HG02884 (cell line): ENCODE measurements around the gene LRP3.

Experiments used
- ATAC-seq: cut with Tn5 transposase; IDR thresholded peaks from one replicate; pipeline ENCODE4 v1.9.1; 2021; ENCODE audit warnings: mild to moderate bottlenecking, moderate library complexity; ENCODE audit not compliant: unreplicated experiment

The LRP3 gene

DNA sequence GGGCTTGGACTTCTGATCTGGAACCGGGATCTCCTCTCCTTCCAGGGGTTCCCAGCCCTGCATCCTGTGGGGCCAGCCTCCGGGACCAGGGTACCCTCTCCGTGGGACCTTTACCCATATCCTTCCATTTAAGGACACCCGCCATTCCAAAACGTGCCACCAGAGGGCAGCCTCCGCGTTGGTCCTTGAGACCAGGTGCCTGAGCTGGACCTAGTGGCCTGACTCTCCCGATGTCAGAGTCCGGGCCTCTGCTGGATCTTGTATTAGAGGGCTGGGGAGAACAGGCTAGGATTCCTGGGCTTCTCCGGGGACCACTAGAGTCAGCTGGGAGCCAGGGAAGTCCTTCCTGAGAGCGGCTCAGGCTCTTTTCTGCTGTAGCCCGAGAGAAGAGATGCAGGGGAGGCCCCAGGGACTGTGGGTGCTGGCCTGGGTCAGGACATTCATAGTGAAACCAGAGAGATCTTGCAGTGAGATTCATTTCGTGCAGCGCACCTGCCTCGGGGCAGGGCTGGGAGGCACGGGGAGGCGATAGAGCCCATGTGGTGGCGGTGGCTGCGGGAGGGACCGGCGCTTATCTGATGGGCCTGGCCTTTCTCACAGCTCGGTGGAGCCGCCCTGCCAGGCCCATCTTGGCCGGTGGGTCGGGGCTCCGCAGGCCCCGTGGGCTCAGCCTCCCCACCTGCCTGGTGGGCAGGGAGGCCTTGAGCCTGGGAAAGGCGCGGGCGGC is 41.3 kb downstream of the LRP3 start:
- peak; percentile 93 for ATAC-seq

DNA sequence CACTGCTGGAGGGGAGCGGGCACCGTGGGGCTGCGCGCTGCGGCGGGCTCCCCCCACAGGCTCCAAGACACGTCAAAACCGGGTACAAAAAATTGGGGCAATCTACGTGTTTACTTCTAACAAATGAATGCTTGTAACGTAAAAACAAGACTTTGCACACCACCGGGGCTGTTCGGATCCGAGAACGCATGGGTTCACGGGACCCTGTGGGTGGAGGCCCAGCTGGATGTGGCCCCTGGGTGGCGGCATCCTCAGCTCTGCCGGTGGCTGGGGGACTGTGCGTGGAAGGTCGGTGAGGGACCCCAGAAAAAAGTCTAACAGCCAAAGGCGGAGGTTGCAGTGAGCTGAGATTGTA is 41.8 kb downstream of the LRP3 start:
- no peak for ATAC-seq

DNA sequence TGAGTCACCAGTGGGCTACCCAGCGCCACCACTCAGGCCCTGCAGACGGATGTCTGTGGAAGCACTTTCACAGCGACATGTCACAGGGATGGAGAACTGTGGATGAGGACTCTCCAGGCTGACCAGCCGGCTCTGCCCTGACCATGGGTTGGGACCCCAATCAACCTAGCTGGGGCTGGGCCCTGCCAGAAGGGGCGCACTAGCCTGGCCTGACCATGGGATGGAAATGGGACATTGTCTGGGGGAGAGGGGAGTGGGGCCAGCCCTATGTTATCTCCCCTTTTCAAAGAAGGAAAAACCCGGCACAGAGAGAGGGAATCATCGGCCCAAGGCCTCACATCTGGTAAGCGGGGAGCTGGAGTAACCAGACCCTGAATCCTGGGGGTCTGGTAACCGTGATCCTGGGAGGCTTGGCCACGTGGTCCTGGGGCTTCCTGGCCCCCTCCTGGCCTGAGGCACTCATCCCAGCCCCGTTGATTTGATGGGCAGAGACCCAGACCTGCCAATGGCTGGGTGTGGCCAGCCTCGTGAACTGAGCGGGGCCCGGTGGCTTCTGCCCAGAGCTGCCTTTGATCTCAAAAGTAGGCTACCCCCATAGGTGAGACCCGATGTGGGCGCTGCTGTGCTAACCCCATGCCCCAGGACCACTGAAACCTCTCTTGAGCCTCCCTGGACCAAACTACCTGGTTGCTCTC is 42.7 kb downstream of the LRP3 start:
- ATAC-seq, result no peak

DNA sequence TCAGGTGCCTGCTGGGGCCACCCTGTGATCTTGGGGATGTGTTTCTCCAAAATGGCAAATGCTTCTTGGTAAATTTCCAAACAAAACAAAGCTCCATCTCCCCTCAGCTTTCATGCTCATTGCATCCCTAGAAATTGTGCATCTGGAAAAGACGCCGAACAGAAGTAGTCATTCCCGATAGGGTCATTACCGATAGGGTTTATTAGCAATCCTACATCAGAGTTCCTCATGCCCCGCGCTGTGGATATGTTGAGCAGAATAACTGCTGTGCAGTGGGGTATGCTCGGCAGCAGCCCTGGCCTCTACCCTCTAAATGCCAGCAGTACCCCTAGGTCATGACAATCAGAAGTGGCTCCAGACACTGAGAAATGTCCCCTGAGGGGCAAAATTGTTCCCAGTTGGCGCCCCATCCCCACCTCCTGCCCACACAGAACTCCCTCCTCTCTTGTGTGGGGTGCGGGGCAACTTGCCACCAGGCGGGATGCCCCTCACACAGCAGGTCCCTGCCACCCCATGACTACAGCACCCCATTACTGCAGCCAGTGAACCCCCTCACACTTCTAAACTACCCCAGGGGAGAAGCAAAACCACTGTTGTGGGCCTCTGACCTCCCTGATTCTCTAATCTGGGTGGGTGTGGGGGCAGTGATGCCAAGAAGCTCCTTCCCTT is 44.5 kb downstream of the LRP3 start:
- ATAC-seq, result no peak

DNA sequence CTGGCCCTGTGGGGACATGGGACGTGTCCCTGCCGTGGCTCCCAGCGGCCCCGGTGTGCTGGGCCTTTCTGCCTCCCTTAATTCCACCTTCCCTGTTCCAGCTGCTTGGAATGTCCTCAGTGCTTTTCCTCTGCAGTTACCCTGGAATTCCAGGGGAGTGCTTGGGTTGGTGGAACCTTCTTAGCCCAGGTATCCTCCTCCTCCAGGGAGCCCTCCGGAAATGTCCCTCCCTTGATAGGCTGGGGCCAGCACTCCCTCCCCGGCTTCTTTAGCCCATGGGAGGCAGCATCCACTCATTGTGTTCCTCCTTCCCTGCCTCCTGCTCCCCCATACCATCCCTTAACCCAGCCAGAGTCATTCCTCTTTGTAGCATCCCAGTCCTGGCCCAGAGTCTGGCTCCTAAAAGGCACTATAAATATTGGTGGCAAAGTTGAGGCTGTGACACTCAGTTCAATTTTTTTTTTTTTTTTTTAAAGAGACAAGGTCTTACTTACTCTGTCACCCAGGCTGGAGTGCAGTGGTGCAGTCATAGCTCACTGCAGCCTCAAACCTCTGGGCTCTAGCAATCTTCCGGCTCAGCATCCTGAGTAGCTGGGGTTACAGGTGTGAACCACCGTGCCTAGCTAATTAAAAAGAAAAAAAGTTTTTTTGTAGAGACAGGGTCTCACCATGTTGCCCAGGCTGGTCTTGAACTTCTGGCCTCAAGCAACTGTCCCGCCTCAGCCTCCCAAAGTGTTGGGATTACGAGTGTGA is 45.3 kb downstream of the LRP3 start:
- no peak for ATAC-seq

DNA sequence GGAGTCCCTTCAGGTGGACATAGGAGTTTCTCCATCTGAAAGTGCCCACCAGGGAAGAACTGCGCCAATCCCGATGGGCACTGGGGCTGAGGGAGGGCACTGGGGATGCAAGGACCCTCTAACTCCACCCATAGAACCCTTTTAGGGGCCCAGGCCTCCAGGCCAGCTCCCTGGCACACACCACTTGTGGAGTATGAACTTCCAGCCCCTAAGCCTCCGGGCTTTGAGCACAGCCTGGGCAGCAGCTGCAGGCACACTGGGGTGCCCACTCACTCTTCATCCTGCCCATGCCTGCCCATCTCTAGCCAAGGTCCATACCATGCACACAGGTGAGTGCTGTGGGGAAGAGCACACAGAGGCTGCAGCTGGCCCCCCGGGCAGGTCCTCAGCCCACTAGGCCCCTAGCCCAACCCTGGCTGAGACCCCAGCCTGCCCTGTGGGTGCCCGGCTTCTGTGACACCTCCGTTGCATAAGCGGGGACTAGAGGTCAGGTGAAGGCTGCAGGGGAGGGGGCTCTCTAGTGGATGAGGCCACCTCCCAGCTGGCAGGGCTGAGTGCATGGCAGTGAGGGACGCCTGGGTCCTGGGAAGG is 46.1 kb downstream of the LRP3 start:
- ATAC-seq, result no peak

DNA sequence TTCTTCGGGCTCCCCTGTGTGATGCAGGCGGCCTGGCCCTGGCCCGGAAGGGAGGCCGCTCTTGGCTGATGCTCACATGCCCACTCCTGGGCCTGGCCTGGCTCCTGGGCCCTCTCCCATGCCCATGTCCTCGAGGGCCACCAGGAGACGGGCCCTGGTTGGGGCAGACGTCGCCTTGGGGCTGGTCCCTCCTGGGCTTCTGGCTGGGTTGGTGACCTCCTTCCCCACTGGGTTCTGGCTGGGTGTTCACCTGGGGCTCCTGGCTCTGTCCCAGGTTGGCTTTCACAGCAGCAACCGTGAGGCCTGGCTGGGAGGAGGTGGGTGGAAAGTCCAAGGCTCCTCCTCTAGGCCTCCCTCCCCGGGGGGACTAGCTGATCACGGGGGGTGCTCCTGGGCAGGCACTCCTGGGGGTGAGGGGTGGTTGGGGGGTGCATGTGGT is 47.0 kb downstream of the LRP3 start:
- no peak for ATAC-seq

DNA sequence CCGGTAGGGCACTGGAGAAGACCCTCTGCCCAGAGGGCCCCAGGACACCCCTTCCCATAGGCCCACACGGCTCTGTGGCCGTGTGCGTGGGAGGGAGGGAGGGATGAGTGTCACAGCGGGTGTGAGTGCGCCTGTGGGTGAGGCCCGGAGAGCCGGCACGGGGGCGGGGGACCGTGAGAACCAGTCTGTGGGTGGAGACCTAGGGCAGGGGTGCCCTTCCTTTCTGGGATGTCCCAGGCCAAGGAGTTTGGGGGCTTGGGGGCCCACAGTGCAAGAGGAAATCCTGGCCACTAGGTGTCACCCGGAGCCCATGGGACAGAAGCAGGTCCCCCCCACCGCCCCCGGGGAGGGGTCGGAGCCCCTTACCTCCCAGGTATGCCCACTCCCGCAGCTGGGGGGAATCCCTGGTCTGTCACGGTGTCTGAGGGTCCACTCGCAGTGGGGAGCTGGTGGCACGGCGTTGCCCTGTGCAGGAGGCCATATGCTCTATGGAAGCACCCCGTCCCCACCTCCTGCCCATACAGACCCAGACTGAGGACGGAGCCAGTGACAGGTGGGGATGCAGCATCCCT is 47.5 kb downstream of the LRP3 start:
- no peak for ATAC-seq

DNA sequence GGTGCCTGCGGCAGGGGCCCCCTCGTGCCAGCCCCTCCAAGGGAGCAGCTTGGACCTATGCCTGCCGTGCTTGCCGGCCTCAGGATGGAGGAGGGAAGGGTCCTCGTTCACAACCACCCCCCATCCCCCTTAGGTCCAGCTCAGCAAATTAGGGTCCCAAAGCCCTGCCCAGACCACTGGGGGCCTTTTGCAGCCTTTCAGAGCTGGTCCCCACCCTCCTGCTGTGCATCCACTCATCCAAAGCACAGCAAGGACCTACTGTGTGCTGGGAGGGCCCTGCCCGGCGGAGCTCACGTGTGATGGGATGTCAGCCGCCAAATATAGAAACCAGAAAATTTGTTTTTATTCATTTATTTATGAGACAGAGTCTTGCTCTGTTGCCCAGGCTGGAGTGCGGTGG is 48.0 kb downstream of the LRP3 start:
- ATAC-seq, result no peak

DNA sequence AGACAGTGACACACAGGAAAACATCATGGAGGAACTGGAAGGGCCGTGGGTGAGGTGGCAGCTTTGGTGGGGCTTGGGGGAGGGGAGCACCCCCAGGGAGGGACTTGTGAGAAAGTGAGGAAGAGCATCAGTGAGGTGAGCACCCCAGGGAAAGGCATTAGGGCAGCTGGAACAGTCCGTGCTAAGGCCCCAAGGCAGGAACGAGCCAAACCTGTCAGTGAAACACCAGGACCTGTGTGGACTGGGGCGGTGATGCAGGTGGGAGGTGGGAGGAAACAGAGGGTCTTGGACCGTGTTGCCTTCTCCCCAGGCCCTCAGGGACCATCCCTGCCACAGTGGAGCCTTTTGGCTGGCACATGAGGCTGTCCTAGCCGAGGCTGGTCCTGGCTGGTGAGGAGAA is 48.8 kb downstream of the LRP3 start:
- ATAC-seq, result no peak

DNA sequence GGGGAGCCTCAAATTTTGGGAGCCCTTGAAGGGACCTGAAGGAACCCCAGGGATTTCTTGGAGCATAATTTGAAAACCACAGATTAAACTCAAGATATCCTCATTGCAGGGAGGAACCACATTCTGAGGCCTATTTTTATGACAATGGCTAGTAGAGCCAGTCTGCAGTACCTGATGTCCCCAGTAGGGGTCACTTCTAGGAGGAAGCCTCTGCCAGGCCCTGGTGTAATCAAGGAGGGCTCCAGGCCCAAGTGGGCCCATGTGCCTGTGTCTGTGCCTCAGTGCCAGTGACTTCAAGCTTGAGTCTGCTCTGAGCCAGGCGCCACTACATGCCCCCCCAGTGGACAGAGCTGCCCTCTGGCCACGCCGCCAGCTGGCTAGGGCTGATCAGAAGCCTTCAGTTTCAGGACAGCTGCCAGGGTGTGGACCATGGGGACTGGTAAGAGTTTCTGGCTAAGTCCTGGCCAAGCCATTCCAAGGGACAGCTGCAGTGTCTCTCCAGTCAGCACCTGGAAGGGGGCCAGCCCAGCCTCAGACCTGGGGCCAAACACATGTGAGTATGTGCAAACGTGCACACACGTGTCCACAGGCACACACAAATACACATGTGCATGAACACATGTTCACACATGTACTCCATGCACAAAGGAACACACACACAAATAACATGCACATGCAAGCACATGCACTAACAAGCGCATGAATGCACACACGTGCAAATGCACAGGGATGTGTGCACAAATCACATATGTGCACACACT is 52.0 kb downstream of the LRP3 start:
- no peak for ATAC-seq

DNA sequence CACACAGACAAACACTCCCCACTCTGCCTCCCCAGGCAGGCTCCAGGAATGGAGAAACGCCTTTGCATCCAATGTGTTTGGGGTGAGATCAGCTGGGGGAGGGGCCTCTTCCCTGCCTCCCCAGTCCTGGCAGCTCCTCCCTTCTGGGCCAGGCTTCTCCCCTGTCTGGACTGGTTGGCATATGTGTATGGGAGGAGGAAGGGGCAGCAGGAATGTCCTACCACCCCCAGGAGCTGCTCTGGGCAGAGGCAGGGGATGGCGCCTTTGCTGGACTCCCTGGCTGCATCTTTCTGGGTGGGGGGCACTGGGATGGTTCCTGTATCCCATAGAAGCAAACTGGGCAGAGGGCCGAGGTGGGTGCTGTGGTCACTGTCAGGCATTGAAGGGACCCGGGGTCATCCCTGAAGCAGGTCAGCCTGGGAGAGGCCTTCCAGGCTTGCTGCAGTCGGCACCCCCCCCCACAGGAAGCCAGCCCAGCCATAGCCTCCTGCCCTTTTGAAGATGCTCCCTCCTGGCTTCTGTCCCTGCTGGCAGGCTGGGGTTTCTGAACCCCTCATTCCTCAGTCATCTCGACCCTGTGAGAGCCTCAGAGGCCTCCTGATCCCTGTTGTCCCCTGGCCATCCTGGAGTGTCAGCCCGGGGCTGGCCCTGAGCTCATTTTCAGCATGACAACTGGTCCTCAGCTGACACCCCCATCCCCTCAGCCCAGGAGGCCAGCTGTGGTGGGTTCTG is 52.7 kb downstream of the LRP3 start:
- no peak for ATAC-seq

DNA sequence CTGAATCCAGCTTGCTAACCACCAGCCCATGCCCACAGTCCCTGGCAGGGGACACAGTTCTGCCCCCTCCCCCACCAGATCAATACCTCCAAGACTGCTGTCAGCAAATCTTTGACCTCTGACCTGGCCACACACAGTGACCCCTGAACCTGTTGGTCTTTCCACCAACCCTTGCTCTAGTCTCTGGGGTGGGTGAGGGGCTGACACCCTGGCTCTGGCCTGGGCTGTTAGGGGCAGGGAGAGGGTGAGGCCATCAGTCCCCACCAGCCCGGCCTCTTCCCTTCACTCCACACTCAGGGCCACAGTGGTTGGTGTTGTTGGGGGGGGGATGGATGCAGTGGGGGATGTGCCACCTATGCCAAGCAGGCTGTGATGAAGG is 53.3 kb downstream of the LRP3 start:
- no peak for ATAC-seq

DNA sequence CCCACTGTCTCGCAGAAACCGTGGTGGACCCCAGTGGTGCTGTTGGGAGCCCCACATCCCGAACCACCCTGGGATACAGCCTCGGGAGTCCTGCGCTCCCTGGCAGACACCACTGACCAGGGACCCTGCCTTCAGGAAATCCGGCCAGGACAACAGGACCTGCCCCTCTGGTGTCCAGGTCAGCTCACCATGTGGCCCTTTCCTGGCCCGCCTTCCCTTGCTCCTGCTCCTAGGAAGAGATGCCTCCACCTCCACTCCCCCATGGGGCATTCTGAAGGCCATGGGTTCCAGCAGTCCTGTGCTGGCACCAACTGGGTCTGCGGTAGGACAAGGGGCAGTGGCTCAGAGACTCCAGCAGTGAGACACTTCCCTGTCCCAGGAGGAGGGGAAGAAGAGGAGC is 54.0 kb downstream of the LRP3 start:
- no peak for ATAC-seq

DNA sequence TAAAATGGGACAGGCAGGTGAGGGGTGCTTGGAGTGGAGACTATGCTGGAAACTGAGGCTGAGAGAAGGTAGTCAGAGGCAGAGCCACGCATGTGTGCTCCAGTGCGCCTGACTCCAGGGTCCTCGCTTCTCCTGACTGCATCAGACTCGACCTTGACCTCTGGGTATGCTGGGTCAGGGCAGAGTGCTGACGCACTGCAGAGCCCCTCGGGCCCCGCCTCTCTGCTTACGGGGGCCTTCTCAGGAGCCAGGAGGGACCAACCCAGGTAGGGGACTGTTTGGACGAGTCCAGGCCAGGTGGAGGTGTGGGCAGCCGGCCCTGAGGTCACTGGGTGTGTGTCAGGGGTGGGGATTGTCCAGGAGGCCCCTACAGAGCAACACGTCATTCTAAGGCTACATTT is 54.4 kb downstream of the LRP3 start:
- no peak for ATAC-seq

DNA sequence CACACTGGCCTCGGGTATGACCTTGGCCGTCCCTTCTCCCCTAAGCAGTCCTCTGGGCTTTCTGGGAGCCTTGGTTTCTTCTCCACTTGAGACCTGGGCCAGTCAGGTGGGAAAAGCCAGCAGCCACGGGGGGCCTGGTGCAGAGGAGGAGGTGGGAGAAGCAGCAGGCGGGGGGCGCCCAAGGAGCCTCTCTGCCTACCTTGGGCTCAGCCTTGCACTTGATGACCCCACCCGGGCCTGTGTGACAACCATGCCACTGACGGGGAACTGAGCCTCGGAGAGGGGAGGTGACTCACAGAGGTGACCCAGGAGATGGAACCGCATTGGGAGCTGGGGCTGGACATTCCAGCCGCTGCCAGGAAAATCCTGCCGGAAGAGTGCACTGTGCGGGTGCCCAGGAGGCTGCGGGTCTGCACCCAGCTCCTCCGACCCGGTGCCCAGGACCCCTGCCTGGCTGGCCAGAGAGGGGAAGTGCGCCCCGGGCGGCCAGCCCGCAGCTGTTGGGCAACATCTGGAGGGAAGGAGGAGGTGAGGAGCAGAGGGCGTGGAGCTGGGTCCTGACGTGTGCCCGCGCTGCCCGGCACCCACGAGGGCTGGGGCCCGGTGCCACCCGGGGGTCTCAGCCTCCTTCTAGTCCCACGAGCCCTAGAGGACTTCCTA is 55.0 kb downstream of the LRP3 start:
- ATAC-seq, result no peak

DNA sequence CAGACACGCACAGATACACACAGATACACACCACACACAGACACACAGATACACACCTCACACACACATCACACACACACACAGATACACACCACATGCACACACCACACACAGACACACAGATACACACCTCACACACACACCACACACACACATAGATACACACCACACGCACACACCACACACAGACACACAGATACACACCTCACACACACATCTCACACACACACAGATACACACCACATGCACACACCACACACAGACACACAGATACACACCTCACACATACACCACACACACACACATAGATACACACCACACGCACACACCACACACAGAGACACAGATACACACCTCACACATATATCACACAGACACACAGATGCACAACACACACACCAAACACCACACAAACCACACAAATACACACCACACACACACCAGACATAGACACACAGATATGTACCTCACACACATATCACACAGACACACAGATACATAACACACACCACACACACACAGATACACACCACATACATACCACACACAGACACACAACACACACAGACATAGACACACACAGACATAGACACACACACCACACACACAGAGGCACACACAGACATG is 55.7 kb downstream of the LRP3 start:
- no peak for ATAC-seq

DNA sequence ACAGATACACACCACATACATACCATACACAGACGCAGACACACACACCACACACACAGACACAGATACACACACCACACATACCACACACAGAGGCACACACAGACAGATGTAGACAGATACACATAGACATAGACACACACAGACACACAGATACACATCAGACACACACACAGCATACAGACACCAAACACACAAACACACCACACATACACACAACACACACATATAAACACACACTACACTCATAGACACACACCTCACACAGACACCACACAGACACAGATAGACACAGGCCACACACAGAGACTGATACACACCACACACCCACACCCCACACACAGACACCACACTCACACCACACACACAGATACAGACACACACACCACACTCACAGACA is 56.4 kb downstream of the LRP3 start:
- no peak for ATAC-seq
